Measurements from ENCODE around the gene POLN.
"Not testable (repeated sequence)": the region's sequence is repeated elsewhere in the genome, so short reads cannot be mapped to it uniquely, and the experiment has no call there.

POLN gene

DNA sequence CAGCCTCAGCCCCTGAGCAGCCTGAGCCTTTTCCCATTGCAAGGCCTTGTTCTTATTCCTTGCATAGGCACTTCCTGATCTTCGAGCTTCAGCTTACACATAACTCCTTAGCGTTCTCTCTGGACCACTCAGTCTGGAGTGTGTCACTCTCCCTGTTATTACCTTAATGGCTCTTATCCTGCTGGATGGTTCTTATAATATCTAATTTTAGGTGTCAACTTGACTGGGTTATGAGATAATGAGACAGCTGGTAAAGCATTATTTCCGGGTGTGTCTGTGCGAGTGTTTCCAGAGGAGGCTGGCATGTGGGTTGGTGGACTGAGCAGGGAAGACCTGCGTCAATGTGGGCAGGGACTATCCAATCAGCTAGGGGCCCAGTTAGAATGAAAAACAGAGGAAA is 75.7 kb downstream of the POLN start:
- DNase-seq (ENCODE audit: low read depth in 2 of 2), result no peak

DNA sequence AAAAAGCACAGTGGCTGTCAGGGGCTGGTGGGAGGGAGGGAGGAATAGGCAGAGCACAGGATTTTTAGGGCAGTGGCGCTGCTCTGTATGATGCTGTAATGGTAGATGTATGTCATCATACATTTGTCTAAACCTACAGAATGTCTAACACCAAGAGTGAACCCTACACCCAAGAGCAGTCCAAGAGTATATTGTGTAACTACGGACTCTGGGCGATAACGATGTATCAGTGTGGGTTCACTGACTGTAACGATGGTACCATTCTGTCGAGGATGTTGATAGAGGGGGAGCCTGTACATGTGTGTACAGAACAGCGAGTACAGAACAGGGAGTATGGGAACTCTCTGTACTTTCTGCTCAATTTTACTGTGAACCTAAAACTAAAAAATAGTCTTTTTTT is 76.5 kb downstream of the POLN start:
- DNase-seq (ENCODE audit: low read depth in 2 of 2), result no peak

- no peak for DNase-seq (ENCODE audit: low read depth in 2 of 2)
These were observed 78.6 kb downstream of the POLN start for GRCh38 chr4:2163311-2163821.

GRCh38 chr4:2161092-2161703 is 80.7 kb downstream of the POLN start:
- not testable (repeated sequence) for DNase-seq (ENCODE audit: low read depth in 2 of 2)

DNA sequence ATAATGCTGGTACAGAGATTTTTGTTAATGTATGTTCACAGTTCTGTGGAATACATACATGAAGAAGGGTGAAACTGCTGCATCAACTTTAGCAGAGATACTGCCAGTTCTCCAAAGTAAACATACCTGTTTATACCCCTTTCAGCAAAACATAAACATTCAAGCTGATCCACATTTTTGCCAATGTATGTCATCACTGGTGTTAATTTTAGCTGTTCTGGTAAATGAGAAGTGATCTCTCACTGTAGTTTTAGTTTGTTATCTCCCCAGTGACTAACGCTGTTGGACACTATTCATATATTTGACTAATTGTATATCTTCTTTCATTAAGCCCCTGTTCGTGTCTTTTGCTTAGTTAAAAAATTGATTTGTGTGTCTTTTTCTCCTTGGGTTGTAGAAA is 82.0 kb downstream of the POLN start:
- DNase-seq (ENCODE audit: low read depth in 2 of 2), result no peak

GRCh38 chr4:2155246-2155645 is 86.7 kb downstream of the POLN start:
- DNase-seq (ENCODE audit: low read depth in 2 of 2), result no peak

DNA sequence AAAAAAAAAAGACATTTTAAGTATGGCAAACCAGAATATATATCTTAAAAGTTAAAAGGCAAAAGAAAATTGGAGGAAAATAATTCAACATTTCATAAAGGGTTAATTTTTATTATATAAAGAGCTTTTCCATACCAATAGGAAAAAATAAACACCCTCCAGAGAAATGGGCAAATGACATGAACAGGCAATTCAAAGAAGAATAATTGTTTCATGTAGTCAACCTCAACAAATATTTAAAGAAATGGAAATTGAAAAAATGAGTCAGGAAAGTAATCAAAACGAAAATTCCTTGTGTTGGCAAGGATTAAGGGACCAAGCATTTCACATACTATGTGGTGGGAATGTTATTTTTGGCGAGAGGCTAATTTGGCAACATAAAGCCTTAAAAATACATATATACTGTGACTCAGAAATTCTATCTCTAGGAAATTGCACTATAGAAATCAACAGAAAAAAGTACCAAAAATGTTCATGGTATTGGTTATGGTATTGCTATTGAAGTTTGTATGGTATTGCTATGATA is 87.6 kb downstream of the POLN start:
- DNase-seq (ENCODE audit: low read depth in 2 of 2), result no peak

GRCh38 chr4:2151544-2151943 is 90.4 kb downstream of the POLN start:
- no peak for DNase-seq (ENCODE audit: low read depth in 2 of 2)

DNA sequence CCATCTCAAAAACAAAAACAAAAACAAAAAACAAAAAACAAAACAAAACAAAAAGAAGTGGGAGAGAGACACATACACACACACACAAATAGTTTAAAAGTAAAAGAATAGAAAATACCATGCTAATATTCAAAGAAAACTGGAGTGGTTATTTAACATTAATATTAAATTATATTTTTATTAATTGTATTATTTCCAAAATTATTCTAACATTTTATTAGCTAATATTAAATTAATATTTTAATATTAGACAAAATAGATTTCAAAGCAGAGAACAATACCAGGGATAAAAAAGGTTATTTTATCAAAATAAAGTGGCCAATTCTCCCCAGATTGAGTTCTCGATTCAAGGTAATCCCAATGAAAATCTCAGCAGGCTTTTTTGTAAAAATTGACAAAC is 91.8 kb downstream of the POLN start:
- DNase-seq (ENCODE audit: low read depth in 2 of 2), result no peak

- DNase-seq (ENCODE audit: low read depth in 2 of 2), result peak; percentile 19 to 25
These were observed 99.1 kb downstream of the POLN start for GRCh38 chr4:2142630-2143427.

DNA sequence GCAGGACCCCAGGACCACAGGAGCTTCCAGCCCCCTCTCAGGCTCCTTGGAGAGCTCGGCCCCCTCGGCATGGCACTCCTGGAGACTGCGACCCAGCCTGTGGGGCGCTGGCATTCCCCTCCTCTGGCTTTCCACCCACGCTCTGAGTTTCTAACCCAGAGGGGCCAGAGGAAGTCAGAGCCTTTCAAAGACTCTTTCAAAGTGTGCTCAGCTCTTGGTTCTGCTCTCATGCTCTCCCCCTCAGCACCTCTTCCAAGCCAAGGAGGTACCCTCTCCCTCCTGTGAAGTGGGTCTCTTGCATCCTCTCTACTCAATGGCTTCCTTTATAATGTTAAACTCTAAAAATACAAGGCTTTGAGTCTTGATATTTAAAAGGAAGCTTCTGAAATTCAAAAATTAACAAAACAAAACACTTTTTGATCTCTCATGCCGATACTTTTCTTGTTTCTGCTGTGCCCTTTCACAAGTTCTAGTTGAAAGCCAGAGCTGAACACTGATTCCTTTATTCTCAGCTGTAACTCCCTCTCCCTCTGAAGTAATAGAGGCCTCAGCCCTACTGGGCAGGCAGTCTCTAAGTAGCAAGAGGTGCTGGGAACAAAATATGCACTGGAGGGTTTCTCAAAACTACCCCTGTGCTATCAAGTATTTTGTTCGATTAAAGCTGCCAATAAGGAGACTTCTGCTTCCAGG is 100.0 kb downstream of the POLN start:
- DNase-seq (ENCODE audit: low read depth in 2 of 2), result no peak

GRCh38 chr4:2141022-2141761 is 100.7 kb downstream of the POLN start:
- no peak for DNase-seq (ENCODE audit: low read depth in 2 of 2)

GRCh38 chr4:2138846-2139500 is 102.9 kb downstream of the POLN start:
- no peak for DNase-seq (ENCODE audit: low read depth in 2 of 2)

DNA sequence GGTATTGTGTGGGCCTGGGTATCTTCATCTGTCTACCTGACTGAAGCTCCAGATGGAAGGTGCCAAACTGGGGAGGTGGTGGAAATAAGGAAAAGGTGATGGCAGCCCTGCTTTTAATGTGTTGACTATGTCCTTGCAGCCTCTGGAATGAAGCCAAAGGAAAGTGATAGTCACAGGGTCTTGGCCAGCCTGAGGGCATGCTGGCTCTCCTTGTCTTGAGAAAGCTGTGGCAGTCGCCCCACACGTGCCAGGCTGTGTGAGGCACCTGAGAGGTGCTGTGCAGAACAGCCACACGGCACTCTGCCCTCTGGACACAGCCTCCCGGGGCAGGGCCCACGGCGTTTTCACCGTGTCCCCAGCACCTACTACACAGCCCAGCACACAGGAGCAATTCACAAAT is 105.2 kb downstream of the POLN start:
- no peak for DNase-seq (ENCODE audit: low read depth in 2 of 2)

- peak; percentile 43 to 44 for DNase-seq (ENCODE audit: low read depth in 2 of 2)
These were observed 106.8 kb downstream of the POLN start for GRCh38 chr4:2135083-2135482.

DNA sequence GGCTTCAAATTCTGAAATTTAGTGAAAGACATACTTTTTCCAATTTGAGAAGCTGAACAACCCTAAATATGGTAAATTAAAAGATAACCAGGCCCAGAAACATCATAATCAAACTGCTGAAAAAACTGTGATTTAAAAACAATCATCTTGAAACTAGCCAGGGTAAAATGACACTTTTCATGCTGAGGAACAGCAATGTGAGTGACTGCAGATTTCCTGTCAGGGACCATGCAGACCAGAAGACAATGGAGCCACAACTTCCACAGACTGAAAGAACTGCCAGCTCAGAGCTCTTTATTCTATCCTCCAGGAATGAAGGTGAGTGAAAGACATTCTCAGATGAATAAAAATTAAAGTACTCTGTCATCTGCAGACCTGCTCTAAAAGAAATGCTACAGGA is 109.5 kb downstream of the POLN start:
- no peak for DNase-seq (ENCODE audit: low read depth in 2 of 2)

DNA sequence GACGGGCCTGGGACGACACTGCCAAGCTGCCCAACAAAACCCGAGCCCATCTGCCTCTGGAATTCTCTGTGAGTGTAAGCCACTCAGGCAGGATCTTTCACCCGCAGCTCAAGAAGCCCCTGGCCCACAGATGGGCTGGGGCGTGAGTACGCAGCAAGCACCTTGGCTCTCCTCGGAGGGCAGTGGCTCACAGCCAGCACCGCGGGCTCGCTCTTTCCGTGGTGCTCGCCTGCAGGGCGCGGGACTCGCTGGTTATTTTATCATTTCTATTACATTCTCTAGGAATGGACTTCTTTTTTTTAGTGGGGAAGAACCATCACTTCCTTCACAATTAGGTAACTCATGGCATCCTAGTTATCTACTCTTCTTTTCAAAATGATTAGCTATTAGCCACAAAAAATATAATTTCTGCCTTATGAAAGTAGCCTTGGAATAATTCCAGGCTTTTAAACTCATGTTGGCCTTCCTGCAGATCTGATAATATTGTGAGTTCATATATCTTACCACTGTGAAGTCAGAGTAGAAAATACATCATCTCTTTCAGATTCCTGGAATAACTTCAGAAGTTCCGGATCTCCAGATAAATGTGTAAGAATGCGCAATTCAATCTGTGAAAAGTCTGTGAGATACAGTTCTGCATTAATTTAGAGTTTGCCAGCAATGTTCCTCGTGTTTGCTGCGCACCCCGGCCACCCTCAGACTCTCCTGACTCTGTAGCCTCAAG is 114.2 kb downstream of the POLN start:
- no peak for DNase-seq (ENCODE audit: low read depth in 2 of 2)

DNA sequence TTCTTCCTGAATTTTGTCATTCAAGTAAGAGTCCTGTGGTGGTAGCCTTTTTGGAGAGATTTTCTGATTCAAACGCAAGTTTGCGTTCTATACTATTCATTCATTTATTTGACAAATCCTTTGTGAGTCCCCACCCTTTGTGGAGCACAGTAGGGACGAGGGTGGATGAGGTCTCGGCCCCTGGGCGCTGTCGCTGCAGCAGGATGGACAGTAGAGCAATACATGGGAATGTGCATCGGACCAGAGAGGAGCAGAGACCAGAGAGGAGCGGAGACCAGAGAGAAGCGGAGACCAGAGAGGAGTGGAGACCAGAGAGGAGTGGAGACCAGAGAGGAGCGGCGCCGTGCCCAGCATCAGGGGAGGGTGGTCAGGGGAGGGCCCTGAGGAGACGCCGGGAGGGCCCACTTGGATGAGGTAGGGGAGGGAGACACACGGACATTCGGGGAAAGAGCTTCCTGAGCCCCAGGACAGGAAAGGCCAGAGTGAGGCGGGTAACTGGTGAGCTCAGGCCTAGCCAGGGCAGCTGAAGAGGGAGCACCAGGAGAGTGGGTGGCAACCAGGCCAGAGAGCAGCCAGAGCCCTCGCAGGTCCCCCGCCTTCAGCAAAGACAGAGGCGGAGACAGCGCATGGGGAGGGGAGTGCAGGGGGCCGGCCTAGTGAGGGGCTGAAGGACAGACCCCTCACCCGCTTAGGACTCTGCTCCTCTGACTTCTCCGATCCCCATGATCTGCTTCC is 115.4 kb downstream of the POLN start:
- no peak for DNase-seq (ENCODE audit: low read depth in 2 of 2)

DNA sequence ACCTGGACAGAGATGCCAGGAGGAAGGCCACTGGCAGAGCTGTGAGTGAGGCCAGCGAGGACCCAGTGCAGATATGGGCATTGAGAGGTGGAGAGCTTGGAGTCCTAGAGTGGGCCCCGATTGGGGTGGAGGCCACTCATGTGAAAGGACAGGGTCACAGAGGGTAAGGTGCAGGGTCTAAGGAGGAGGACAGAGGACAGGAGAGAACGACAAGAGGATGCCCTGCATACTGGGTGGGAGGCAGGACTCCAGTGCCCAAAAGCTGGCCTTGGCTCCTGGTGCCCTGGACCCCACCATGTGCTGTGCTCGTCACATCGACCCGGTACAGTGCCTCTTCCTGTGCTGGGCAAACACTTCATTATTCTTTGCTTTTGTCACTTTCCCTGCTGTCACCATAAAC is 116.1 kb downstream of the POLN start:
- DNase-seq (ENCODE audit: low read depth in 2 of 2), result no peak

DNA sequence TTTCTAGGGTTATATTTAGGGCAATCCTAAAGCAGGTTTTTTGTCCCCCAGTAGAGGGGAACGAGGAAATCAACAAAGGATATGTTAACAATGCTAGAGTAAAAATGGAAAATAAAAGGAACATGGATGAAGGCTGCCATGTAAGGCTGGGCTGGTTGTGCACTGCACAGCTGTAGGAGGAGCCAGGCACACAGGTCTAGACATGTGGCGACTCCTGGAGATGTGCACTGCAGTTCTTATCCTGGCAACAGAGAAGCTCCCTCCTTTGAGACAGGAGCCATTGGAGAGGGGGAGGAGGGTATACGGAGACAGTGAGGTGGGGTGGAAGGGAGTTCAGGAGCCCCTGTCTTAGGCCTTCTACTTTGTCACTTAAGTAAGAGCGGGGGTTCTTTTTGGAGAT is 116.9 kb downstream of the POLN start:
- DNase-seq (ENCODE audit: low read depth in 2 of 2), result no peak

All from fibroblast of skin of left quadriceps (primary cell).